ENCODE results near the gene NXNL1.

- no peak for TF ChIP-seq CTCF (IDR thresholded peaks at IDR 0.05; ENCODE audit: low read depth, low read length, poor library complexity, severe bottlenecking)
- no peak for TF ChIP-seq EZH2phosphoT487 (IDR thresholded peaks at IDR 0.05; ENCODE audit: borderline replicate concordance, low read length)
Observed at GRCh38 chr19:17484520-17485185, 23.9 kb upstream of the NXNL1 start.

Data from DOHH2 (cell line).